Liver (tissue), 9 donors: ENCODE measurements around the gene VASP. TPM values are rescaled to one million over a fixed set of nuclear protein-coding genes. Genes with fewer than 3 reads are reported as not detected.

Experiments
- DNase-seq: peaks from one replicate; pipeline ENCODE4 v3.0.0-alpha.2; 2017; ENCODE audit warnings: low spot score
- H3K27ac ChIP-seq, 2 donors: one replicate each; pipeline ENCODE4 v1.7.0; 2013; ENCODE audit warnings: inconsistent platforms in 2 of 2, low read length in 2 of 2, control low read depth in 1 of 2, low read depth in 1 of 2, mild to moderate bottlenecking in 1 of 2
- H3K27me3 ChIP-seq, 4 donors: one replicate each; pipeline versions ENCODE4 v1.6.1 to v1.7.0; 2013; ENCODE audit warnings: low read length in 3 of 4, inconsistent platforms in 1 of 4, mild to moderate bottlenecking in 1 of 4, moderate library complexity in 1 of 4; ENCODE audit not compliant: control insufficient read depth in 4 of 4, insufficient read depth in 4 of 4
- H3K36me3 ChIP-seq, 4 donors: one replicate each; pipeline versions ENCODE4 v1.6.1 to v1.7.0; 2013; ENCODE audit warnings: low read length in 3 of 4, mild to moderate bottlenecking in 3 of 4, low read depth in 1 of 4, moderate library complexity in 1 of 4; ENCODE audit not compliant: control insufficient read depth in 4 of 4, insufficient read depth in 3 of 4
- H3K4me1 ChIP-seq, 4 donors: one replicate each; pipeline versions ENCODE4 v1.6.1 to v1.7.0; 2013; ENCODE audit warnings: low read length in 3 of 4, mild to moderate bottlenecking in 3 of 4, moderate library complexity in 1 of 4; ENCODE audit not compliant: control insufficient read depth in 4 of 4, insufficient read depth in 4 of 4
- H3K4me3 ChIP-seq, 3 donors: one replicate each; pipeline versions ENCODE4 v1.6.1 to v1.7.0; 2013; ENCODE audit warnings: low read length in 3 of 3, control low read depth in 1 of 3, low read depth in 1 of 3, mild to moderate bottlenecking in 1 of 3
- H3K9ac ChIP-seq, 2 donors: one replicate each; pipeline ENCODE4 v1.7.0; 2013; ENCODE audit warnings: low read length in 2 of 2, mild to moderate bottlenecking in 2 of 2, moderate library complexity in 2 of 2, control low read depth in 1 of 2, low read depth in 1 of 2
- H3K9me3 ChIP-seq, 4 donors: one replicate each; pipeline versions ENCODE4 v1.6.1 to v1.7.0; 2013; ENCODE audit warnings: low read length in 3 of 4; ENCODE audit not compliant: control insufficient read depth in 4 of 4
- EGR1 ChIP-seq, 2 donors: IDR thresholded peaks; 2 replicates each; pipeline ENCODE4 v1.6.1; 2016 to 2018; ENCODE audit warnings: antibody characterized with exemption in 2 of 2, low read depth in 2 of 2
- FOXA1 ChIP-seq: IDR thresholded peaks from 2 replicates; pipeline ENCODE4 v1.6.1; 2016; ENCODE audit warnings: antibody characterized with exemption
- FOXA2 ChIP-seq: IDR thresholded peaks from 2 replicates; pipeline ENCODE4 v1.6.1; 2016; ENCODE audit warnings: antibody characterized with exemption
- GABPA ChIP-seq, 2 donors: IDR thresholded peaks in 1 of 2; conservative IDR thresholded peaks in 1 of 2; 2 replicates each; pipeline ENCODE4 v1.6.1; 2016; ENCODE audit warnings: antibody characterized with exemption in 2 of 2, mild to moderate bottlenecking in 1 of 2, moderate library complexity in 1 of 2
- HNF4A ChIP-seq, 2 donors: conservative IDR thresholded peaks; 2 replicates each; pipeline ENCODE4 v1.6.1; 2016; ENCODE audit warnings: antibody characterized with exemption in 2 of 2, mild to moderate bottlenecking in 2 of 2
- HNF4G ChIP-seq: IDR thresholded peaks from 2 replicates; pipeline ENCODE4 v1.6.1; 2016; ENCODE audit warnings: antibody characterized with exemption
- JUND ChIP-seq, 2 donors: IDR thresholded peaks; 2 replicates each; pipeline ENCODE4 v1.6.1; 2016; ENCODE audit warnings: antibody characterized with exemption in 2 of 2
- NR2F2 ChIP-seq: IDR thresholded peaks from 2 replicates; pipeline ENCODE4 v1.6.1; 2016; ENCODE audit warnings: antibody characterized with exemption
- RAD21 ChIP-seq, 2 donors: IDR thresholded peaks; 2 replicates each; pipeline ENCODE4 v1.6.1; 2016; ENCODE audit warnings: antibody characterized with exemption in 2 of 2, mild to moderate bottlenecking in 2 of 2
- REST ChIP-seq: IDR thresholded peaks from 2 replicates; pipeline ENCODE4 v1.6.1; 2016; ENCODE audit warnings: antibody characterized with exemption, mild to moderate bottlenecking
- RXRA ChIP-seq, 2 donors: IDR thresholded peaks; 2 replicates each; pipeline ENCODE4 v1.6.1; 2017 to 2018; ENCODE audit warnings: antibody characterized with exemption in 2 of 2, mild to moderate bottlenecking in 1 of 2
- SP1 ChIP-seq: IDR thresholded peaks from 2 replicates; pipeline ENCODE4 v1.6.1; 2018; ENCODE audit warnings: antibody characterized with exemption, mild to moderate bottlenecking
- TAF1 ChIP-seq: conservative IDR thresholded peaks from 2 replicates; pipeline ENCODE4 v1.6.1; 2016; ENCODE audit warnings: antibody characterized with exemption, mild to moderate bottlenecking
- YY1 ChIP-seq: IDR thresholded peaks from 2 replicates; pipeline ENCODE4 v1.6.1; 2016; ENCODE audit warnings: antibody characterized with exemption, mild to moderate bottlenecking
- WGBS: extraction: QIAGEN DNeasy Blood & Tissue Kit; methylation state at CpG from one replicate; pipeline ENCODE4 v1.1.7; 2013; 5-methylcytosine and 5-hydroxymethylcytosine counted together
- polyA plus RNA-seq, 2 donors: library from polyadenylated mRNA; stranded (reverse) in 1 of 2; unstranded in 1 of 2; fragments of 200-250 nt in 1 of 2; fragments of >200 nt in 1 of 2; fragmentation: Nextera tagmentation in 1 of 2; extraction: Ambion mirVana in 1 of 2; gene quantifications; one replicate each; pipeline versions ENCODE4 v1.2.1 to v1.2.3, GENCODE V29; 2013 to 2015
- total RNA-seq, 2 donors: library from RNA; depleted of rRNA; stranded (reverse); fragments of >200 nt; gene quantifications; one replicate each; pipeline ENCODE4 v1.2.3, GENCODE V29; 2014
- TF ChIP-seq, protein P1 (sequence below): fragments of 150-350 bp; IDR thresholded peaks from 2 replicates; pipeline ENCODE4 v1.5.1; 2017; ENCODE audit warnings: improper control_type of control experiment, low read depth, low read length; ENCODE audit not compliant: missing input control
- TF ChIP-seq, protein P2 (sequence below): IDR thresholded peaks from 2 replicates; pipeline ENCODE4 v1.6.1; 2016; ENCODE audit warnings: antibody characterized with exemption
- TF ChIP-seq, protein P3 (sequence below): IDR thresholded peaks from 2 replicates; pipeline ENCODE4 v1.6.1; 2016; ENCODE audit warnings: antibody characterized with exemption
- TF ChIP-seq, protein P4 (sequence below): IDR thresholded peaks from 2 replicates; pipeline ENCODE4 v1.6.1; 2016; ENCODE audit warnings: antibody characterized with exemption
- donor health status: healthy.
- donor health status: healthy.
- donor health status: healthy.
- donor health status: healthy.
- donor health status: healthy.

VASP gene
- total and polyA plus RNA-seq, 4 donors, result 7.3 to 29.1 (median 22.7) TPM

DNA sequence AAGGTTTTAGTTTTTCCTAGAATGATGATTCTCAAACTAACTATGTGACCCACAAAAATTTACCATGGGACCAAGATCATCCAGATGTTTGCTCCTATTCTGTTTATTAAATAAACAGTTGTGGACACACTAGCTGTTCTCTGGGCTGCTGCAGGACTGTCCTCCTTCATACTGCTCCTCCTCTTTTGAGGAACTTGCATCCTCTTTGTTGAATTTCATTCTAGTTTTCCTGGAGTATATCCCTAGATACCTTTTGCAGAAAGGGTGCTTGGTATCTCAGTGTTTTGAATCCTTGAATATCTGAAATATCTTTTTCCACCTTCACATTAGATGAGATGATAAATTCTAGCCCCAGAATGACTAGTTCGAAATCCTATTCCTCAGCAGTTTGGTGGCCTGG, 24.1 kb downstream of the VASP start (continued):
- TF ChIP-seq FOXA2 (no peak), HNF4A (conservative IDR thresholded peaks at IDR 0.05) (no peak)

- Histone ChIP-seq H3K4me1 (no peaks in the 10 kb centered on the region), H3K27me3 (no peaks in the 10 kb centered on the region), H3K27ac (no peak overlapping the region), H3K36me3 (no peaks in the 10 kb centered on the region), H3K9ac (no peak overlapping the region), H3K4me3 (no peak overlapping the region), H3K9me3 (no peaks in the 10 kb centered on the region)
- no peak for TF ChIP-seq RXRA (IDR thresholded peaks at IDR 0.05)
- no peak for TF ChIP-seq NR2F2
- TF ChIP-seq SP1, result no peak
- no peak for TF ChIP-seq YY1
- no peak for TF ChIP-seq EGR1 (IDR thresholded peaks at IDR 0.05; ENCODE audit: low read depth in 2 of 2)
- TF ChIP-seq, protein P1, sequence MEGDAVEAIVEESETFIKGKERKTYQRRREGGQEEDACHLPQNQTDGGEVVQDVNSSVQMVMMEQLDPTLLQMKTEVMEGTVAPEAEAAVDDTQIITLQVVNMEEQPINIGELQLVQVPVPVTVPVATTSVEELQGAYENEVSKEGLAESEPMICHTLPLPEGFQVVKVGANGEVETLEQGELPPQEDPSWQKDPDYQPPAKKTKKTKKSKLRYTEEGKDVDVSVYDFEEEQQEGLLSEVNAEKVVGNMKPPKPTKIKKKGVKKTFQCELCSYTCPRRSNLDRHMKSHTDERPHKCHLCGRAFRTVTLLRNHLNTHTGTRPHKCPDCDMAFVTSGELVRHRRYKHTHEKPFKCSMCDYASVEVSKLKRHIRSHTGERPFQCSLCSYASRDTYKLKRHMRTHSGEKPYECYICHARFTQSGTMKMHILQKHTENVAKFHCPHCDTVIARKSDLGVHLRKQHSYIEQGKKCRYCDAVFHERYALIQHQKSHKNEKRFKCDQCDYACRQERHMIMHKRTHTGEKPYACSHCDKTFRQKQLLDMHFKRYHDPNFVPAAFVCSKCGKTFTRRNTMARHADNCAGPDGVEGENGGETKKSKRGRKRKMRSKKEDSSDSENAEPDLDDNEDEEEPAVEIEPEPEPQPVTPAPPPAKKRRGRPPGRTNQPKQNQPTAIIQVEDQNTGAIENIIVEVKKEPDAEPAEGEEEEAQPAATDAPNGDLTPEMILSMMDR, result no peak
- TF ChIP-seq RAD21 (IDR thresholded peaks at IDR 0.05), result no peak
- no peak for TF ChIP-seq HNF4G
- no peak for TF ChIP-seq REST
- TF ChIP-seq JUND (IDR thresholded peaks at IDR 0.05), result no peak
- no peak for TF ChIP-seq FOXA2
- TF ChIP-seq FOXA1, result no peak
- TF ChIP-seq GABPA (IDR thresholded peaks at IDR 0.05 in 1 of 2, conservative IDR thresholded peaks at IDR 0.05 in 1 of 2), result no peak
- TF ChIP-seq, protein P2, sequence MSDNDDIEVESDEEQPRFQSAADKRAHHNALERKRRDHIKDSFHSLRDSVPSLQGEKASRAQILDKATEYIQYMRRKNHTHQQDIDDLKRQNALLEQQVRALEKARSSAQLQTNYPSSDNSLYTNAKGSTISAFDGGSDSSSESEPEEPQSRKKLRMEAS, result no peak
- no peak for TF ChIP-seq HNF4A (conservative IDR thresholded peaks at IDR 0.05)
- DNase-seq, result no peak
- 92% methylated on average over 9 of the region's 9 CpGs for WGBS
These were observed 32.2 kb downstream of the VASP start for GRCh38 chr19:45539459-45539858.

GRCh38 chr19:45542234-45542668, 35.0 kb downstream of the VASP start:
- DNase-seq, result no peak
- no peak overlapping the region for H3K27ac ChIP-seq
- no peak overlapping the region for H3K4me3 ChIP-seq
- TF ChIP-seq YY1 (no peak), NR2F2 (no peak), REST (no peak), GABPA (IDR thresholded peaks at IDR 0.05 in 1 of 2, conservative IDR thresholded peaks at IDR 0.05 in 1 of 2) (no peak), TAF1 (no peak), HNF4A (conservative IDR thresholded peaks at IDR 0.05) (no peak)
- TF ChIP-seq, protein P3, sequence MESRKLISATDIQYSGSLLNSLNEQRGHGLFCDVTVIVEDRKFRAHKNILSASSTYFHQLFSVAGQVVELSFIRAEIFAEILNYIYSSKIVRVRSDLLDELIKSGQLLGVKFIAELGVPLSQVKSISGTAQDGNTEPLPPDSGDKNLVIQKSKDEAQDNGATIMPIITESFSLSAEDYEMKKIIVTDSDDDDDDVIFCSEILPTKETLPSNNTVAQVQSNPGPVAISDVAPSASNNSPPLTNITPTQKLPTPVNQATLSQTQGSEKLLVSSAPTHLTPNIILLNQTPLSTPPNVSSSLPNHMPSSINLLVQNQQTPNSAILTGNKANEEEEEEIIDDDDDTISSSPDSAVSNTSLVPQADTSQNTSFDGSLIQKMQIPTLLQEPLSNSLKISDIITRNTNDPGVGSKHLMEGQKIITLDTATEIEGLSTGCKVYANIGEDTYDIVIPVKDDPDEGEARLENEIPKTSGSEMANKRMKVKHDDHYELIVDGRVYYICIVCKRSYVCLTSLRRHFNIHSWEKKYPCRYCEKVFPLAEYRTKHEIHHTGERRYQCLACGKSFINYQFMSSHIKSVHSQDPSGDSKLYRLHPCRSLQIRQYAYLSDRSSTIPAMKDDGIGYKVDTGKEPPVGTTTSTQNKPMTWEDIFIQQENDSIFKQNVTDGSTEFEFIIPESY, result no peak
- TF ChIP-seq, protein P4, sequence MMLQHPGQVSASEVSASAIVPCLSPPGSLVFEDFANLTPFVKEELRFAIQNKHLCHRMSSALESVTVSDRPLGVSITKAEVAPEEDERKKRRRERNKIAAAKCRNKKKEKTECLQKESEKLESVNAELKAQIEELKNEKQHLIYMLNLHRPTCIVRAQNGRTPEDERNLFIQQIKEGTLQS, result no peak
- no peaks in the 10 kb centered on the region for H3K36me3 ChIP-seq
- no peaks in the 10 kb centered on the region for H3K27me3 ChIP-seq
- WGBS, result 75% methylated on average over 7 of the region's 7 CpGs
- no peak overlapping the region for H3K9ac ChIP-seq
- no peaks in the 10 kb centered on the region for H3K4me1 ChIP-seq
- H3K9me3 ChIP-seq, result no peaks in the 10 kb centered on the region
